22Rv1 (cell line): ENCODE results near the gene IKBKG.
"Not testable (repeated sequence)": the region's sequence is repeated elsewhere in the genome, so short reads cannot be mapped to it uniquely, and the experiment has no call there.

Experiments
- H3K27ac ChIP-seq: fragments of 450-650 bp; 2 replicates; pipeline ENCODE4 v1.5.1; 2017
- CTCF ChIP-seq: fragments of 450-650 bp; IDR thresholded peaks from 2 replicates; pipeline ENCODE4 v1.5.1; 2017; ENCODE audit warnings: mild to moderate bottlenecking
- ZFX ChIP-seq: fragments of 450-650 bp; IDR thresholded peaks from 2 replicates; pipeline ENCODE4 v1.6.1; 2017; ENCODE audit warnings: antibody characterized with exemption, borderline replicate concordance

The IKBKG gene

DNA sequence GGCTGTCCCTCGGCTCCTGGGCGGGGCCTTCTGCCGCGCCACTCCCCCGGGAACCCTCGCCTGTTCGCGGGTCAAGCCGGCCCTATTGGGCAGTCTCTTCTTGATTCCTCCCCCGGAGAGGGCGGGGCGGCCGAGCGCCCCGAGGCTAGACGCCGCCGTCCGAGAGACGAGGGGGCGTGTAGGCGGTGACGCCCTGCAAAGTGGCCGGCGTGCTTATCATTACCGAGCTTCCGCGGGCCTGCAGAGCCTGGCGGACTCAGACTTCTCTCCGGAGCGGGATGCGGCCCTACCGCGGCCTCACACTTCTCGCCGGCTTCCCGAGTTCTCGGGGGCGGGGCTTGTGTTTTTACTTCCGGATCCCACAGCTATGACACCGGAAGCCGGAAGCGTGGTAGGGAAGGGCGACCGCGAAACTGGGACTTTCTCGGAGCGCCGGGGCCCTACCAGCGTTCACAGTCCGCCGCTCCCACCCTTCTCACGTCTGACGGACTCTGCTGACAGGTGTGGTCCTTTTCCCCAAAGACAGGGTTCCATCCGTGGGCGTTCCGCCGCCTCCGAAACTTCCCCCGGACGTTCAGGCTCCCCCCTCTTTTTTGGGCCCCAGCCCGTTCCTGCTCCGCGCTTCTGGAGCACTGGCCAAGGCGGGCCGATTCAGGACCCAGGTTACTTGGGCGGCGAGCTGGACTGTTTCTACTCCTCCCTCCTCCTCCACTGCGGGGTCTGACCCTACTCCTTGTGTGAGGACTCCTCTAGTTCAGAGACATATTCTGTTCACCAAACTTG, at the start of gene IKBKG:
Gene IKBKG, plus strand, starts transcription at position 376 of the 783 bp plus-strand sequence. CDS start 4,383 bp downstream, outside the sequence.
- H3K27ac ChIP-seq: peak within 1 kb of the TSS; percentile 92
- TF ChIP-seq CTCF (no peak), ZFX (no peak)

GRCh38 chrX:154501423-154501822, 46.0 kb upstream of the IKBKG start:
- not testable (repeated sequence) for H3K27ac ChIP-seq

GRCh38 chrX:154502098-154502497, 45.3 kb upstream of the IKBKG start:
- TF ChIP-seq CTCF (no peak), ZFX (no peak)
- H3K27ac ChIP-seq: no peak overlapping the region

DNA sequence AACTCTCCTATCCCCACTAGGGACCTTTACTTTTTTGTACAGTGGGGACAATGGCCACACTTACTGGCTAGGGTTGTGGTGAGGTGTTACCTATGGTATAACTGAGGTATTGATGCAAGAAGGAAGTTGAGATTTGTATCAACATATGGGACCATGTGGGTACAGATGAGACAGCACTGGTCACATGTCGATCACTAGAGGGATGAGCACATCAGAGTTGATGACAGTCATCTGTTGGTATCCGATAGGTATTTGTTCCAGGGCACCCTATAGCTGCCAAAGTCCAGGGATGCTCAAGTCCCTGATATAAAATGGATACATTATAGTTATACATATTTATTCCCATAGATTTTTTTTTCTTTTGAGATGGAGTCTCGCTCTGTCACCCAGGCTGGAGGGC, 44.4 kb upstream of the IKBKG start:
- TF ChIP-seq ZFX (no peak), CTCF (no peak)
- no peak overlapping the region for H3K27ac ChIP-seq

DNA sequence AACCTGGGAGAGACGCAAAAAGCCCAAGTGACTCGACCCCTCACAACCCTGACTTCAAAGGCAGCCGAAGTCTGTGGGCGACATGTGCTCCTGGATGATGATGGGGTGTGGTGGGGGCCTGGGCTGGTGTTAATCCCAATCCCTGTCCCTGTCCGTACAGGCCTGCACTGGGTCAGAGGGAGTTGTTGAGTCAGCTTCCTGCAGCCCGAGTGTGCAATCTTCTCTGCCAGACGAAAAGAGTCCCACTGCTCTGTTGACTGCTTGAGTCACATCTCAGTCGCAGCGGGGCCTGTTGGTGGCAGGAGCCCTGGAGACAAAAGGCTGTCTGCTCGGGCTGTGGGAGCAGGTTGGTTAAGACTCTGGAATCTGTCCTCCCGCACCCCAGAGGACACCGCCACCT, 41.7 kb upstream of the IKBKG start:
- TF ChIP-seq CTCF (no peak), ZFX (no peak)
- H3K27ac ChIP-seq: no peak overlapping the region

DNA sequence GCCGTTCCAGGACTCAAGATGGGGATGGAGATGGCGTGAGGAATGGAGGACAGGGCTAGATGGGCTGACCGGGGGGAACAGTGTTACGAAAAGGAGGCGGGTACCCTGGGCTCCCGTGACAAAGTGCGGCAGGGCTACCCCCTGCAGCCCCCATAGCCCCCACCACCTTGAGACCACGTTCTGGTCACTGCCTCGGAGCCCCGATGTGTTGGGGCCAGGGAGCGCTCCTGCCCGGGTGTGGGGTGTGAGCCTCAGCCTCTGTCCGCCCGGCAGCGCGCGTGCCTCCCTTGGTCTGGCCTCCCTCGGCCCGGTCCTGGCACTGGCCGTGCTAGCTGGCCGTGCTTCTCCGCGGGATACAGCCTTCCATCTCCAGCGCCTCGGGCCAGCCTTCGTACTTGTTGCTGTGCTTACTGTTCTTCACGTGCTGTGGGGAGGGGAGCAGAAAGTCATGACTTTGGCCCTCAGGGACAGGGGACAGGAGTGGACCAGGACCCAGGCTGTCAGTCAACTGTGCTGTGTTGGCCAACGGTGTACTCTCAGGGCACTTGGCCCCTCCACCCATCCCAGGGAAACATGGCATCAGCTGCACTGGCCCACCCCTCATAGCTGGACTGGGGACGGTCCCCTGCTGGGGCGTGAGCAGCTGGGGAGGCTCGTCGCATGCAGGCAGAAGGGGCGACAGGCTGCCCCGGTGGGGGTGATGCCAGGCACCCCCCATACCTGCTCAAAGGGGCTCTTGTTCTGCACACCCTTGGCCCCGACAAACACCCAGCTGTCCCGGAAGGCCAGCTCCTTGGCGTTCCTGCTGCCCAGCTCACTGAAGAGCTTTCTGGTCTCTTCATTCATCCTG, 40.7 kb upstream of the IKBKG start:
- TF ChIP-seq CTCF (no peak), ZFX (no peak)
- H3K27ac ChIP-seq: no peak overlapping the region

- no peak overlapping the region for H3K27ac ChIP-seq
Observed at GRCh38 chrX:154507673-154508383, 39.6 kb upstream of the IKBKG start.

More at GRCh38 chrX:154507673-154508383, 39.6 kb upstream of the IKBKG start:
- TF ChIP-seq CTCF (no peak), ZFX (no peak)
